SK-N-SH (cell line): ENCODE results near the gene GAS6.

ENCODE experiments used
- SMC3 ChIP-seq: IDR thresholded peaks from 2 replicates; pipeline ENCODE4 v1.6.1; 2012; ENCODE audit warnings: low read depth, low read length, improper control_type of control experiment
- TAF1 ChIP-seq: IDR thresholded peaks from 2 replicates; pipeline ENCODE4 v1.6.1; 2012; ENCODE audit warnings: low read depth, mild to moderate bottlenecking, low read length, moderate library complexity, borderline replicate concordance
- USF2 ChIP-seq: fragments of 150-350 bp; IDR thresholded peaks from 2 replicates; pipeline ENCODE4 v1.6.1; 2017; ENCODE audit warnings: antibody characterized with exemption, low read length, low read depth, borderline replicate concordance
- TF ChIP-seq, protein P1 (sequence below): fragments of 200-600 bp; sonication (generic); IDR thresholded peaks from 2 replicates; pipeline ENCODE4 v1.6.1; 2017; ENCODE audit warnings: antibody characterized with exemption, mild to moderate bottlenecking, moderate library complexity

GRCh38 chr13:113879017-113879416 is 15.1 kb upstream of the GAS6 start:
- TF ChIP-seq USF2 (no peak), SMC3 (no peak), TAF1 (no peak)
- TF ChIP-seq, protein P1, sequence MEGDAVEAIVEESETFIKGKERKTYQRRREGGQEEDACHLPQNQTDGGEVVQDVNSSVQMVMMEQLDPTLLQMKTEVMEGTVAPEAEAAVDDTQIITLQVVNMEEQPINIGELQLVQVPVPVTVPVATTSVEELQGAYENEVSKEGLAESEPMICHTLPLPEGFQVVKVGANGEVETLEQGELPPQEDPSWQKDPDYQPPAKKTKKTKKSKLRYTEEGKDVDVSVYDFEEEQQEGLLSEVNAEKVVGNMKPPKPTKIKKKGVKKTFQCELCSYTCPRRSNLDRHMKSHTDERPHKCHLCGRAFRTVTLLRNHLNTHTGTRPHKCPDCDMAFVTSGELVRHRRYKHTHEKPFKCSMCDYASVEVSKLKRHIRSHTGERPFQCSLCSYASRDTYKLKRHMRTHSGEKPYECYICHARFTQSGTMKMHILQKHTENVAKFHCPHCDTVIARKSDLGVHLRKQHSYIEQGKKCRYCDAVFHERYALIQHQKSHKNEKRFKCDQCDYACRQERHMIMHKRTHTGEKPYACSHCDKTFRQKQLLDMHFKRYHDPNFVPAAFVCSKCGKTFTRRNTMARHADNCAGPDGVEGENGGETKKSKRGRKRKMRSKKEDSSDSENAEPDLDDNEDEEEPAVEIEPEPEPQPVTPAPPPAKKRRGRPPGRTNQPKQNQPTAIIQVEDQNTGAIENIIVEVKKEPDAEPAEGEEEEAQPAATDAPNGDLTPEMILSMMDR: no peak
